Measurements from ENCODE around the gene SNAP47. TPM values are rescaled to one million over a fixed set of nuclear protein-coding genes. Genes with fewer than 3 reads are reported as not detected.

SNAP47 gene
- total RNA-seq, 1 donor from 2014 or later: 59.4 TPM

DNA sequence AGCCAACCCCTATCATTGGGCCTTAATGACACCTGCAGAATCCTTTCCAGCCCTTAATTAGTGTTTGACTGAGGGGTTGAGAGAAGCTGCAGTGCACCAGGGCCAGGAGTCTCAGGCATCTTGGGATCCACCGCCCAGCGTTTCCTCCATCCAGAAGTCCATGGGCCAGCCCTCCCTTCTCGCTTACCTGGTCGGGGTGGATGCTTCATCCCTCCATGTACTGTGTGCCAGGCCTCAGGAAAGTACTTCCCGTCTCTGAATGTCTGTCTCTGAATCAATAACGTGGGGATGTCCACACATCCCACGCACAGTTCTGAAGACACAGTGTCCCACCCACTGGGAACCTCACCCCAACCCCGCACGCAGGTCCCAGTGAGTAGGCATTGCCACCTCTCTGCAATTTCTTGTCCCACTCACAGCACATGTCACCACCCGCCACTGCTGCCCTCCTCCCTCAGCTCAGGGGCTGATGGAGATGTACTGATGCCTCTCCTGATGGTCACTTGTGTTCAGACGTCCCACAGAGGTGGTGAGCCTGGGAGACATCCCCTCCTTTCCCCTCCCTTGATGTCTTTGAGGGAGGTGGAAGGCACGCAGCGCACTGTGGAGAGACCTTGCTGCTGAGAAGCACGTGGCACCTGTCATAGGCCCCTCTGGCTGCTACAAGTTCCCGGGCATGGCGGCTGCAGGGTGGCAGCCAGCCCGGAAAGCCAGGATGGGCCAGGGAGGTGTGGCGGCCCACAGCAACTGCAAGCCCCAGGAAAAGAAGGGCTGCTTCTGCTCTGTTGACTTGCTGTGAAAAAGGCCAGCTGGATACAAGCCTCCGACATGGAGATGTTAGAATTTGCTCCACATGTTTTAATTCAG lies 50.8 kb downstream of the SNAP47 start:
- peak; percentile 77 for DNase-seq

DNA sequence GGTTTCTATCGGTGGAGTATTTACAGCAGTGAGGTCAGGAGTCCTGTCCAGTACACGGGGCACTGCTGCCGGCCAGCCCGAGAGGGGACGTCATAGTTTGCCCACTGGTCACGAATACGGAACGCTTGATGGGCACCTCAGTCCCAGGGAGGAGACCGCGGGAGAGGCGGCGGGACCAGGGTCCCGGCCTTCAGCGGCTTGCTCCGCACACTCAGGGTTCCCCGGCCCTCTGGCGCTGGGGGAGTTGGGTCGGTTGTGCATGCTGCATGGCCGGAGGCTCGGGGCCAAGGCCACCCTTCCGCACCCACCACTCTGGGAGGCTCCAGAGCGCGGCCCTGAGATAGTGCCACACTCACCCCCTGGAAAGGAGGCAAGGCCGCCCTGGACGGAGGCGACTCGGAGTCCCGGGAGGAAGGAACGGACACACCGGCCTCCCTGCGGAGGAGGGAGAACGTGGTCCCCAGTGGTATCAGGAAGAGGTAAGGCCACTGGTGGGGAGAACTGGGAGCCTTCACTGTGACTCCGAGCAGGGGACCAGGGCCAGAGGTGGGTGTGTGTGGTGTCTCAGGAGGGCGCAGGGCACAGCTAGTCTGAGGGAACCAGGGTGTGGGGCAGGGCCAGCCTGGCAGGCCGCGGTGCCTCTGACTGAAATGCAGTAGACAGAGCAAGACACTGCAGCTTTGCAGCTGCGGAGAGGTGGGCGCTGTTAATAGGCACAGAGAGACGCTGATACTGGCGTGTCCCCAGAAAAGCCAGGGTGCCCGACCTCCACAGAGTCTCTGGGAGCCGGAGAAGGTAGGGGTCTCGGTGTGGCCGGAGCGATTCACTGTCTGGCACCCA lies 51.7 kb downstream of the SNAP47 start:
- DNase-seq: no peak

DNA sequence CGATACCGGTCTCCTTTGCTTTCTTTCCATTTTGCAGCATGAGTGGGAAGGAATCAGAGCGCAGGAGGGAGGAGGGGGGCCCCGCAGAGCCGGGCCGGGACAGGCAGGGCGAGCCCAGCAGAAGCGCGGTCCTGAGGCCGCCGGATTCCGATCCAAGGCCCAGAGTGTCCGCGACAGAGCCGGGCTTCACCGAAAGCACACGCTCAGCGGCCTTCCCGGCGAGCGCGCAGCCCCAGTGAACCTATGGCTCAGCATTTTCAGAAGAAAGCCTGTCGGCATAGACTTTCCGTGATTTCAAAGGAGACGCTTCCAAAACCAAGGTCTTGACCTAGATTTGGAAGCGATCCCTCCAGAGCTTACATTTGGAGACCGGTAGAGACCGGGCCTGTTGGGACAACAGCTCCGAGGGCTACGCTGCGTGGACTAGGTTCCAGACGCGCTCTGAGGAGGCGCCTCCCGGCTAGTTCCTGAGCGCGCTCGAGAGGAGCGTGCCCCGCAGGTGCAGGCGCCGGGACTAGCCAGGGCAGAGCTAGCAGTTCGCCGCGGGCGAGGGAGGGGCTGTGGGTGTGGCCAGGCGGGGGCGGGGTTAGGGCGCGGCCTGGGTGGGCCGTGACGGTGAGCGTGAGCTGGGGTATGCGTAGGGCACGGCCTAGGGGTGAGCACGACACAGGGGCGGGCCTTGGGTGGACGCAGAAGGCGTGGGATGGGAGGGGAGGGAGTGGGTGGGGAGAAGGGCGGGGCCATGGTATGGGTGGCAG lies 52.5 kb downstream of the SNAP47 start:
- DNase-seq: peak; percentile 95

DNA sequence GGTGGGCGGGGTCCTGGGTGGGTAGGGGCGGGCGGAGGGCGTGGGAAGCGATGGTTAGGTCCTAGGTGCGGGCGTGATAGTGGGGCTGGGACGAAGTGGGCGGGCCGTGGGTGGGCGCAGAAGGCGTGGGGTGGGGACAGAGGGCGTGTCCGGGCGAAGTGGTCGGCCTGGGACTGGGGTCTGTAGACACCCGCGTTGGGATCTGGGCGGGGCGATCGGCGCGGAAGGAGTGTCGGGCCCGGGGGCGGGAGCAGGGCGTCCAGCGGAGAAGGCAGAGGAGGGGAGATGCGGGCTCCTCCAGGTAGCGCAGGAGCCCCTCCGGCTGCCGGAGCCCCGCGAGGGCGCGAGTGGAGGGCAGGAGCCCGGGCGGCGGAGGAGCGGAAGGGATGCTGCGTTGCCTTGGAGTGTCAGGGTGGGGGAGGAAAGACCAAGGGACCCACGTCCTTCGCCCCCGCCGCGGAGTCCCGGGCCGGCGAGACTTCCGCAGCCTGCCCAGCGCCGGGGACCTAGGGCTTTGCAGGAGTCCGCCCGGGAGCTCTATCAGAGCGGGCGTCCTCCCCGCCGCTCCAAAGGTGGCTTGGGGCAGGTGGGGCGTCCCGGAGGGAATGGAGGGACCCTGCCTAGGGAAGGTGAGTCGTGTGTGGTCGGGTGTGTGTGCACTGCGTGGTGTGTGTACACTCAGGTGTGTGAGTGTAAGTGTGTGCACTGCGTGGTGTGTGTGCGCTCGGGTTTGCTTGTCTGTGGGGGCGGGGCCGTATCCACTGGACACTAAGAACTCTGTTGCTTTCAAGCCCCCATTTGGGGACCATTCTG lies 53.2 kb downstream of the SNAP47 start:
- DNase-seq: peak; percentile 87

DNA sequence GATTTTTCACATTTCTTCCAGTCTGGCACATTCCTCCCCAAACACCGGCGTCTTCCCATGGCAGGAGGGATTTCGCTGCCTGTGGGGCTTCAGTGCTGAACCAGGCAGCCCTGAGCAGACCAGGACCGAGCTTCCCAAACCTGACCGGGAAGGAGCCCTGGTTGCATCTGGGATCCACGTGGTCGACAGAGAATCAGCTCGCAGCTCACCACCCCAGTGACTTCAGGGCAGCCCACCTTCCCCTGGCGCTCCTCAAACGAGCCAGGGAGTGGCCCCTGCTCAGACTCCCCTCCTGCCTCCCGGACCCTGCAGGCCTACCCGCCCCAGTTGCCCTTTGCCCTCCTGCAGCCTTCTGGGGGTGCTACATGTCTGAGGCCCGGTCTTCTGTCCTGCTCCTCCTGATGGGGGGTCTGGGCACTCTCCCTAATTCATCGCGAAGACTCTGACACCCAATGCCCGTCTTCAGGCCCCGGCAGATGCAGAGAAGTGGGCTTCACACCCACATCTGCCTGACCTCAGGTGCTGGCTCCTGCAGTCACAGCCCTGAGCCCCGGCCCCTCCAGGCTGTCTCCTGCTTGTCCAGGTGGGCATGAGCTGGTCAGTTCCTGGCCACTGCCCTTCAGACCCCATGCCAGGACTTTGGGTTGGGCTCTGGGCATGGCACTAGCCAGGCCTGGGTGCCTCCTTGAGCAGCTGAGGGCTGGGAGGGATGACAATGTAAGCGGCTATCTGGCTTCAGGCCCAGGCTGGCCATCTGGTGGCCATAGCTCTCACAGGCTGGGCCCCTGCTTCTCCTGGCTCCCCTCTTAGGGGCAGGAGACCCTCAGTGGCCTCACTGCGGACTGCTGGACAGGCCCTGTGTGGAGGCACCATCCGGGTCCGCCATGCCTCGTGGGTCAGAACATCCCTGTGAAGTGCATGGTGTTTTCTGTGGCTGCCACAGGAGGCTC lies 54.1 kb downstream of the SNAP47 start:
- no peak for DNase-seq

DNA sequence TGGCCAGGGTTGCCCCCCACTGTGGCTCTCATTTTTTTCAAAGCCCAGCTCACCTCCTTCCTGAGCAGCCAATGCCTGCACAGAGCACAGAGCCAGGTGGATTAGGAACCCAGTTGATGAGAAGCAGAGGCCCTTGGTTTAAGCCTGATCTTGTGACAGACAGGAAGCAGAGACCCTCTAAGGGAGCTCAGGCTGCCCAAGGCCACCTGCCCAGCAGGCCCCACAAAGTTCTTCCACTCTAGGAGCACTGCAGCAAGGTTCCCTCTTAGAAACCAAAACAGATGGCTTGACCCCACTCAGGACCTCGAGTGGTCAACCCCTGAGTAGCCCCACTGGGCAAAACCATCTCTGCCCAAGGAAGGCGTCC lies 54.8 kb downstream of the SNAP47 start:
- no peak for DNase-seq

DNA sequence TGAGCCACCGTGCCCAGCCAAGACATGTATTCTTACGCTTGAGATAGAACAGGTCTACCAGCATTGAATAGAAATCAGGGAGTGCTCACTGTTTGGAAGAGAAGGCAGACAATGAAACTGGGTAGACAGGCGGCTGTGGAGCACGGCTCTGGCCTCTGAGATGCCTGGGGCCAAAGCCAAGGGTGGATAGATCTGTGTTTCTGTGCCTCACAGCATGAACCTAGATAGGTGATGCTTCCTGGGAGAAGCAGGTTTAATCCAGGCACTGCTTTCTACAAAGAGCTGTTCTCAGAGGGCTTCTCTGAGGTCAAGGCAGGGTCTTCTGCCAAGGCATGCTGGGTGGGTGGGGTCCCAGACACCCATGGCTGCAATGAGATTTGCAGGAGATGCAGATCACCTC lies 55.6 kb downstream of the SNAP47 start:
- no peak for DNase-seq

DNA sequence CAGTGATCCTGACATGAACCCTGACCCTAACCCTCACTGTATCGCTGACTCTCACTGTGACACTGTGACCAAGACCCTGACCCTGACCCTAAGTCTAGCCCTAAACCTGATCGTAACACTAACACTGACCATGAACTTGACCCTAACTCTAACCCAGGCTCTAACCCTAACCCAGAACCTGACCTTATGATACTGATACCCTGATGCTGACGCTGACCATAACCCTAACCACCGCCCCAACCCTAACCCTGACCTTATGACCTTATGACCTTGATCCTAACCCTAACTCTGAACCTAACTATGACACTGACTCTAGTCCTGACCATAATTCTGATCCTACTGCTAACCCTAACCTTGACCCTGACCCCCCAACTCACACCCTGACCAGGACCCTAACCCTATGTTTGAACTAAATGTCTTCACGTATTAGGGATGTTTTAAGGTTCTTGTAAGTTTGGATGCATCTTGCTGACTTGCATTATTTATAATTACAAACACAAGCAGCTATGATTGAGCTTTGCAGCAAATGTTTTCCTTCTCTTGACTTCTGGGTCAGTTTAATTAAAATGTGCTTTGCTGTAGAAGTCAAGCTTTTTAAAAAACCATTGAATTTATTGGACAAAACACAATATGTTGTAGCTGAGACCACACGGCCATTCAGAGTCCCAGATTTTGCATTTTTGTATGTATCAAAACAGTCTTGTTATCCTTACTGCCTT lies 56.3 kb downstream of the SNAP47 start:
- DNase-seq: no peak

DNA sequence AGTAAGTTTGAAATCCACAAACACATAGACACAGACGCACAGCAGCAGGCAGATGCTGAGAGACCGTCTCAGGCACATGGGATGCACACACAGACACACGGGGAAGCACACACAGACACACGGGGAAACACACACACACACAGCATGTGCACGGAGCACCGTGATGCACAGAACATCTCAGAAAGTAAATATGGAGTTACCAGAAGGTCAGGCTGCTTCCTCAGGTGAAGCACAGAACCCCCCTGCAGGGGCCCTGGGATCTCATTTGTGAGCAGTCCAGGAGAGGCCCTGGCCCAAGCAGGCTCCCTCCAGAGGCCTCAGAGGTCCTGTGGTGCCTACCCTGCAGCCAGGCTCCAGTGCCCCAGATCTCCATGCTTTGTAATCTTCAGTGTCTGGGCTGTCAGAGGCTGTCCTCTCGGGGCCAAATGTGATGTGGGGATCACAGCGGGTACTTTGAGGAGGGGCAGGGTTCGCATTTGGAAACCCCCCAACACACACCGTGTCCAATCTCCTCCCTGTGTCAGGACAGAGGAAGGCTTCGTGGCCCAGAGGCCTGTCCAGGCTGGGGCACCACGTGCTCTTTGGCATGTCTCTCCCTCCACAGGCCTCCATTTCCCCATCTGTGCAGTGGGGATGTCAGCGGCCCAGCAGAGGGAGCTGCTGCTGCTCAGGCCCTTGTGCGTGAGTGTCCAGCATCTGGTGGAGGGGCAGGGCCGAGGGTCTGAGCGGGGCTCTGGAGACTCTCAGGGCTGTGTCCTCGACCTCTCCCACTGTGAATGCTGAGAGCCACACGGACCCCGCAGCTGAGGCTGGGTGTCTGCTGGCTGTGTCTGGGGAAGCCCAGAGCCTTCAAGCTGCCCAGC lies 57.2 kb downstream of the SNAP47 start:
- no peak for DNase-seq

DNA sequence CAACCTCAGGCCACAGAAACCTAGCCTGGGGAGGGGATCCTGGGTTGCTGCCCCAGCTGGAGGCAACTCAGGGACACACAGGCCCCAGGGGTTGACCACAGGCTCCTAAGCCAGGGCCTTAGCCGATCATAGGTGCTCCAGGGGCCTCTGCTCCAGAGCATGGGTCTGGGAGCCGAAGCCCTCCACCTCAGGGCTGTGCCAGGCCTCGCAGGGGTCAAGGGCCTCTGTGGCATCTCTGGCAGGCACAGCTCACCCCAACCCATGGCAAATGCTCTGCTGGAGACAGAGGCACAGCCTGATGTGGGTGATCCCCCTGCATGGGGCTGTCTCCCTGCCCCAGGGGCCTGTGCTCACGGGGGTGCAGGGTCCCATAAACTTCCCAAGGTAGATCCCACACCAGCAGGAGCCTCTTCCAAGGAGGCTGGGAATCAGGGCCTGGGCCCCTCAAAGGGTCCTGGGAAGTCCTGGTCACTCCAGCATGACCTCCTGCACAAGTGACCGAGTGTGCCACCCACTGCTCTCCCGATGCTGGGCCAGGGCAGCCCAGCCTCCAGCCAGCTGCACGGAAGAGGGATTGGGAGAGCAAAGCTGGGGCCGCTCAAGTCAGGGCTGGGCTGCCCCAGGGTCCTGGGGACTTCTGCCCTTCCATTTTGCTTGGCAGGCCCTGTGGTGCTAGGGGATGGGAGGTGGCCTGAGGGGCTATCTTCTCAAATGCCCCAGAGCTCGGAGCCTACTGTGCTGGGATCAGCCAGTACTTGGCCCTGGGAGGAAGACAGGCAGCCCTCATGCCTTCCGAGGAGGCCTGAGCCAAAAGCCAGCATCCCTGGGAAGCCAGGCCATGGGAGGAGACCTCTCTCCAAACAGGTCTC lies 58.1 kb downstream of the SNAP47 start:
- DNase-seq: no peak

DNA sequence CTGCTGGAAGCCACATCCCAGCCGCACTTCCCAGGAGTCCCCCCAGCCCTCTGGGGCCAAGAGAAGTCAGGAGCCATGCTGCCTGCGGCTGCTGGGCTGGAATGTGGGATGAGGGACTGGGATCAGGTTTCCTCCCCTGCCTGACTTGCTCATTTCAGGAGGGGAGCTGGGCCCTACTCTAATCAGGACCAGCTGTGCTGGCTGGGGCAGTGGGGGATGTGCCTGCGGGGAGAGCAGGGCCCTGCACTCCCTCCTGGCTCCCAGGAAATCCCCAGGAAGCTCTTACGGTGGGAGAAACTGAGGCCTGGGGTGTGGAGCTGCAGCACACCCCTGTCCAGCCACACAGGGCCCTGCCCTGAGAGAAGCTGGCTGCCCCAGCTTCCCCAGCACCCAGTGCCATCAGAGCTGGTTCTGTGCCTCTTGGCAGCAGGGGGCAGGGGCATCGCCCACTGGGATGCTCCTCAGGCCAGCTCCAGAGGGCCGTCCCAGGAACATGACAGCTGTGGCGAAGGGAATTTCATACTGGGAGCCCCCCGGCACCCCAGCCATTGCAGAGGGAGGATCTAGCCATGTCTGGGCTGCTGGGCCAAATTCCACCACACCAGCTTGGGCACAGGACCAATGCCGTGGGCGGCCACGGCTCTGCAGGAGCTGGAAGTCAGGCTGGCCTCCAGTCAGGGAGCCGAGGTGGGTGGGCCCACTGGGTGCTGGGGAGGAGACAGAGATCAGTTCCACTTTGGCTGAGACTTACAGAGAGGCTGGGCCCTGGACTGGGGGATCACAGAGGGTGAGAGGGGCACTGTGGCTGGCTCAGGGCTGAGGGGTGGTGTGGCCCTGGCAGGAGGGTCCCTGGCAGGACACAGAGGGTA lies 58.9 kb downstream of the SNAP47 start:
- peak; percentile 91 for DNase-seq

DNA sequence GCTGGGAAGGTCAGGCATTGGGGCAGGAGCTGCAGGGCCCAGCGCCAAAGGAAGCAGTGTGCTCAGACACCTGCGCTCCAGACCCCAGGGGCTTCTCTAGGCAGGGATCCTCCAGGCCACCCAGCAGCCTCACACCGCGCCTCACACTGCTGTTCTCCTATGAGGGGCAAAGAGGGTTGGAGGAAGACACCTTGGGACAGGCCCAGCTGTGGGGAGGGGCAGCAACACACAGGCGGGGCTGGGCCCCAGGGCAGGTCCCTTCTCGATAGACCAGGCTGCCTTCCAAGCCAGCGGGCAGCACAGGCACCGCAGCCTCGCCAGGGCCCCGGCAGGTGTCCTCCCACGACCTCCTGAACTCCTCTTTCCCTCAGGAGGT lies 59.6 kb downstream of the SNAP47 start:
- peak; percentile 48 for DNase-seq

DNA sequence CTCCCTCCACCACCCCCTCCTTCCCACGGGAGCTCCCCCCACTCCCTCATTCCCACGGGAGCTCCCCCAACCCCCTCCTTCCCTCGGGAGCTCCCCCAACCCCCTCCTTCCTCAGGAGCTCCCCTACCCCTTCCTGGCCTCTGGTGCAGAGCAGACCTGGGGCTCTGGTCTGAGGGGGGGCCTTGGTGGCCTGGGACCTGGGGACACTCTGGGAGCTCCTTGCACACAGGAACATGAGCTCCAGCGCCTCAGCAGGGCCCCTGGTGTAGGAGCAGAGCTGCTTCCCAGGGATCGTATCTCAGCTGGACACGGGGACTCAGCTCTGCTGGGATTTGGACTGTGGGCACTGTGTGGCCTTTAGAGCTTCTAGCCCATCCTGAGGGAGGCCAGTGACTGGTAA lies 60.5 kb downstream of the SNAP47 start:
- no peak for DNase-seq

DNA sequence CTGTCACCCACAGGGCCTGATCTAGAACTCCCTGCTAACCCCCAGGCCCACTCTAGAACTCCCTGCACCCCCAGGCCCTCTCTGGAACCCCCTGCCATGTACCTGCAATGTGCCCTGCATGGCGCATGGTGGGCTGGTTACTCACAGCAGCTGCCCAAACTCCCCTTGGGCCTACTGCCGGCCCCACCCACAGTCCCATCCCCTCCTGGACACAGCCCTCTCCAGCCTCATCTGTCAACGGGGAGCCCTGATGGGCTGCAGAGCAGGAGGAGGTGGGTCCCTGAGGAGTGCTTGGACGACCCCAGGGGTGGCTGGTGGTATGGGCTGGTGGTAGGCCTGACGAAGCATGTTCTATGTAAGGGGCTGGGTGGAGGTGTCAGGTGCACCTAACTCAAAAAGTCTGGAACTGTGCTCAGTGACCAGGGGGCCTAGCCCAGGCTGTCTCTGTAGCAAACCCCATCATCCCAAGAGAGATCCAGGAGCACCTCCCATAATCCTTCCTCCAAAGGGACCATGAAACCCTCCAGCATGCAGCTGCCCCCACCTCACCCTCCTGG lies 61.2 kb downstream of the SNAP47 start:
- no peak for DNase-seq

DNA sequence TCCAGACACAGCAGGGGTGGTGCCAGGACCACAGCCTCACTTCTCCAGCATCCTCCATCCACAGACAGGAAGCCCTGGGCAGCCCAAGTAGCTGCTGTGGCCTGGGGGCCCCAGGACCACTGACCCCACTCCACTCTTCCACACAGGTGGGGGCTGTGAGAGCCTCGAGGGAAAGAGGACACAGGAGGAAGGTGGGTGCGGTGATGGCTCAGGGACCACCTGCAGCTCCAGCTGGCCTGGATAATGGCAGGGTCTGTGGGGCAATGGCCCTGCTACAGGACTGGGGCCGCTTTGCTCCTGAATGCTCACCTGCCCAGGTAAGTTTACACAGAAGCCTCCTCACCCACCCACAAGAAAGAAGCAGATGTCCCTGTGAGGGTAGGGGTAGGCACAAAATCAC lies 61.9 kb downstream of the SNAP47 start:
- no peak for DNase-seq

DNA sequence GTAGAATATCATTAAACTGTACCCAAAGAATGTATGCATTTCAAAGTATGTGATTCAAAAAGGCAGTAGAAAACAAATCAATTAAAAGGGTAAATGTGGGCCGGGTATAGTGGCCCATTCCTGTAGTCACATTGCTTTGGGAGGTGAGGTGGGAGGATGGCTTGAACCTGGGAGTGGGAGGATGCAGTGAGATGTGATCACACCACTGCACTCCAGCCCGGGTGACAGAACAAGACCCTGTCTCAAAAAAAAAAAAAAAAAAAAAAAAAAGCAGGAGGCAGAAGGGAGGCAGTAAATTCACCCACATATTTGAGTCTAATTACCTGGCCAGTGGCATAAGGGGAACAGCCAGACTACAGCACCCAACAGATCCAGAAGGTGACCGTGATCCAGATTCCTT lies 62.4 kb downstream of the SNAP47 start:
- DNase-seq: no peak

All from tongue (tissue), 2 donors.